ENCODE data around the gene H2BK1.

The H2BK1 gene

GRCh38 chr7:151225948-151226510, 15.7 kb upstream of the H2BK1 start:
- H3K27me3 ChIP-seq (replicated peaks) = no peaks in the 10 kb centered on the region
- no peak for TF ChIP-seq CTCF (IDR thresholded peaks at IDR 0.05; ENCODE audit: low read depth, low read length, missing control alignments)
- in situ Hi-C loops (cut with HindIII; ENCODE audit: low pct_ligation_motif_present, low sequenced_read_pairs) = no loop called here
- H3K27ac ChIP-seq = no peak overlapping the region
- H3K4me3 ChIP-seq (ENCODE audit: low read depth, low read length) = peak overlapping the region; percentile 83
- no peak for DNase-seq
- H3K36me3 ChIP-seq (replicated peaks) = peaks cover 31% of the 10 kb centered on the region

GRCh38 chr7:151223728-151224127, 13.4 kb upstream of the H2BK1 start:
- in situ Hi-C loops (cut with HindIII; ENCODE audit: low pct_ligation_motif_present, low sequenced_read_pairs) = no loop called here
- H3K4me3 ChIP-seq (ENCODE audit: low read depth, low read length) = no peak overlapping the region
- H3K36me3 ChIP-seq (replicated peaks) = peaks cover 49% of the 10 kb centered on the region
- DNase-seq = no peak
- TF ChIP-seq CTCF (IDR thresholded peaks at IDR 0.05; ENCODE audit: low read depth, low read length, missing control alignments) = no peak
- no peaks in the 10 kb centered on the region for H3K27me3 ChIP-seq (replicated peaks)
- H3K27ac ChIP-seq = no peak overlapping the region

GRCh38 chr7:151218170-151218569, 7.9 kb upstream of the H2BK1 start:
- peaks cover 77% of the 10 kb centered on the region for H3K36me3 ChIP-seq (replicated peaks)

GRCh38 chr7:151215396-151215795, 5.1 kb upstream of the H2BK1 start:
- no peak overlapping the region for H3K27ac ChIP-seq
- no peaks in the 10 kb centered on the region for H3K27me3 ChIP-seq (replicated peaks)
- in situ Hi-C loops (cut with HindIII; ENCODE audit: low pct_ligation_motif_present, low sequenced_read_pairs) = no loop called here
- no peak for DNase-seq
- no peak for TF ChIP-seq CTCF (IDR thresholded peaks at IDR 0.05; ENCODE audit: low read depth, low read length, missing control alignments)
- H3K4me3 ChIP-seq (ENCODE audit: low read depth, low read length) = no peak overlapping the region
- peaks cover 63% of the 10 kb centered on the region for H3K36me3 ChIP-seq (replicated peaks)

More at GRCh38 chr7:151218170-151218569, 7.9 kb upstream of the H2BK1 start:
- in situ Hi-C loops (cut with HindIII; ENCODE audit: low pct_ligation_motif_present, low sequenced_read_pairs) = no loop called here
- H3K27ac ChIP-seq = no peak overlapping the region
- H3K4me3 ChIP-seq (ENCODE audit: low read depth, low read length) = no peak overlapping the region
- DNase-seq = no peak
- H3K27me3 ChIP-seq (replicated peaks) = no peaks in the 10 kb centered on the region
- TF ChIP-seq CTCF (IDR thresholded peaks at IDR 0.05; ENCODE audit: low read depth, low read length, missing control alignments) = no peak

GRCh38 chr7:151213826-151214225, 3.5 kb upstream of the H2BK1 start:
- Histone ChIP-seq H3K27ac (no peak overlapping the region), H3K36me3 (replicated peaks) (peaks cover 50% of the 10 kb centered on the region), H3K27me3 (replicated peaks) (no peaks in the 10 kb centered on the region), H3K4me3 (ENCODE audit: low read depth, low read length) (no peak overlapping the region)
- in situ Hi-C loops (cut with HindIII; ENCODE audit: low pct_ligation_motif_present, low sequenced_read_pairs) = no loop called here
- no peak for TF ChIP-seq CTCF (IDR thresholded peaks at IDR 0.05; ENCODE audit: low read depth, low read length, missing control alignments)
- DNase-seq = no peak

- in situ Hi-C loops (cut with HindIII; ENCODE audit: low pct_ligation_motif_present, low sequenced_read_pairs) = no loop called here
- TF ChIP-seq CTCF (IDR thresholded peaks at IDR 0.05; ENCODE audit: low read depth, low read length, missing control alignments) = no peak
- DNase-seq = no peak
- peaks cover 41% of the 10 kb centered on the region for H3K36me3 ChIP-seq (replicated peaks)
- no peaks in the 10 kb centered on the region for H3K27me3 ChIP-seq (replicated peaks)
- H3K27ac ChIP-seq = no peak overlapping the region
- no peak overlapping the region for H3K4me3 ChIP-seq (ENCODE audit: low read depth, low read length)
Measured at GRCh38 chr7:151212626-151213025, 2.3 kb upstream of the H2BK1 start.

Measured in brain microvascular endothelial cell (primary cell).